H1 (cell line): ENCODE measurements around the gene IL20RB. TPM values are rescaled to one million over a fixed set of nuclear protein-coding genes. Genes with fewer than 3 reads are reported as not detected.

Source experiments
- CTCF ChIA-PET: fragments of 300-600 bp; sonication (Branson Sonifier 250); formaldehyde crosslinking; loops from one replicate; lab custom pipeline; 2021; ENCODE audit not compliant: partially characterized antibody; lab: Charles Lee
- POLR2A ChIA-PET: fragments of 300-600 bp; sonication (Branson Sonifier 250); formaldehyde crosslinking; loops from one replicate; lab custom pipeline; 2021; ENCODE audit warnings: inconsistent platforms; ENCODE audit not compliant: partially characterized antibody; lab: Charles Lee
- DNase-seq, 2 experiments: peaks; one replicate each; pipeline versions ENCODE4 v3.0.0 to v3.0.0-alpha.2; 2010 to 2022; ENCODE audit warnings: low spot score in 2 of 2, low read depth in 1 of 2, mixed read lengths in 1 of 2
- FAIRE-seq: peaks from 2 replicates; lab custom pipeline; 2011; peaks lifted over from hg19 to GRCh38; lab: Jason Lieb, UNC
- H2AFZ ChIP-seq: 2 replicates; pipeline ENCODE4 v1.8.1; 2012; ENCODE audit warnings: low read length, inconsistent platforms
- H2AK5ac ChIP-seq: 2 replicates; pipeline ENCODE4 v1.6.1; 2013; ENCODE audit warnings: low read depth, low read length
- H2BK120ac ChIP-seq: replicated peaks from 2 replicates; pipeline ENCODE3; 2013; ENCODE audit warnings: low read depth, low read length, inconsistent platforms
- H2BK12ac ChIP-seq: 2 replicates; pipeline ENCODE4 v1.6.1; 2013; ENCODE audit warnings: low read depth, low read length
- H2BK15ac ChIP-seq: 2 replicates; pipeline ENCODE4 v1.6.1; 2013; ENCODE audit warnings: low read length
- H2BK20ac ChIP-seq: 2 replicates; pipeline ENCODE4 v1.6.1; 2013; ENCODE audit warnings: low read length
- H2BK5ac ChIP-seq: 2 replicates; pipeline ENCODE4 v1.6.1; 2013; ENCODE audit warnings: low read depth, low read length
- H3K14ac ChIP-seq: 2 replicates; pipeline ENCODE4 v1.6.1; 2013; ENCODE audit warnings: inconsistent platforms; ENCODE audit not compliant: insufficient read length
- H3K18ac ChIP-seq: 2 replicates; pipeline ENCODE4 v1.6.1; 2013; ENCODE audit warnings: low read length; ENCODE audit errors: extremely low read depth
- H3K23ac ChIP-seq: 2 replicates; pipeline ENCODE4 v1.6.1; 2013; ENCODE audit warnings: inconsistent platforms; ENCODE audit not compliant: insufficient read length
- H3K23me2 ChIP-seq: 2 replicates; pipeline ENCODE4 v1.6.1; 2013; ENCODE audit warnings: low read depth, low read length
- H3K27ac ChIP-seq: 2 replicates; pipeline ENCODE4 v1.6.1; 2011; ENCODE audit warnings: low read depth, low read length, inconsistent platforms
- H3K27me3 ChIP-seq, 4 experiments: replicated peaks in 1 of 4; 1 replicate in 1 of 4; 2 replicates in 3 of 4; pipeline versions ENCODE4 v1.6.1 to v1.8.1; 2011 to 2013; ENCODE audit warnings: low read length in 3 of 4, mild to moderate bottlenecking in 3 of 4, inconsistent platforms in 2 of 4, mixed read lengths in 2 of 4, moderate library complexity in 1 of 4; ENCODE audit not compliant: control insufficient read depth in 3 of 4, insufficient read depth in 3 of 4; ENCODE audit errors: extremely low read depth in 1 of 4
- H3K36me3 ChIP-seq, 4 experiments: 2 replicates each; pipeline versions ENCODE4 v1.6.1 to v1.8.1; 2011 to 2013; ENCODE audit warnings: mild to moderate bottlenecking in 4 of 4, low read length in 3 of 4, moderate library complexity in 2 of 4, control low read depth in 1 of 4, inconsistent platforms in 1 of 4; ENCODE audit not compliant: insufficient read depth in 4 of 4, control insufficient read depth in 2 of 4
- H3K4ac ChIP-seq: replicated peaks from 2 replicates; pipeline ENCODE3; 2013; ENCODE audit warnings: low read length, low read depth, mixed read lengths, inconsistent platforms; ENCODE audit not compliant: insufficient read length
- H3K4me1 ChIP-seq, 4 experiments: replicated peaks in 1 of 4; 1 replicate in 1 of 4; 2 replicates in 3 of 4; pipeline versions ENCODE4 v1.6.1 to v1.8.1; 2011 to 2013; ENCODE audit warnings: low read length in 3 of 4, inconsistent platforms in 2 of 4, mixed read lengths in 1 of 4; ENCODE audit not compliant: insufficient read depth in 4 of 4, control insufficient read depth in 3 of 4
- H3K4me2 ChIP-seq, 2 experiments: 2 replicates each; pipeline versions ENCODE4 v1.6.1 to v1.8.1; 2011 to 2013; ENCODE audit warnings: low read depth in 2 of 2, low read length in 2 of 2, control low read depth in 1 of 2, inconsistent platforms in 1 of 2, mild to moderate bottlenecking in 1 of 2; ENCODE audit not compliant: insufficient read depth in 1 of 2
- H3K4me3 ChIP-seq, 4 experiments: fragments of 200-600, 300-600 bp in 1 of 4; sonication (generic), shearing (Covaris generic), sonication (Bioruptor Twin) in 1 of 4; 2 replicates each; pipeline versions ENCODE4 v1.5.1 to v1.8.1; 2011 to 2016; ENCODE audit warnings: low read length in 4 of 4, low read depth in 3 of 4, control low read depth in 2 of 4, inconsistent platforms in 2 of 4, mild to moderate bottlenecking in 2 of 4, mixed read lengths in 1 of 4, moderate library complexity in 1 of 4; ENCODE audit not compliant: insufficient read depth in 2 of 4; ENCODE audit errors: extremely low read depth in 1 of 4
- H3K56ac ChIP-seq: replicated peaks from 2 replicates; pipeline ENCODE3; 2013; ENCODE audit warnings: low read depth, mild to moderate bottlenecking, mixed read lengths, low read length, inconsistent platforms; ENCODE audit not compliant: insufficient read length
- H3K79me1 ChIP-seq: 2 replicates; pipeline ENCODE4 v1.6.1; 2013; ENCODE audit warnings: low read depth, low read length, control low read depth
- H3K79me2 ChIP-seq, 2 experiments: 2 replicates each; pipeline versions ENCODE4 v1.6.1 to v1.8.1; 2012 to 2013; ENCODE audit warnings: low read length in 2 of 2, mild to moderate bottlenecking in 2 of 2, inconsistent platforms in 1 of 2; ENCODE audit not compliant: insufficient read depth in 2 of 2, control insufficient read depth in 1 of 2
- H3K9ac ChIP-seq, 4 experiments: replicated peaks in 1 of 4; 1 replicate in 1 of 4; 2 replicates in 3 of 4; pipeline versions ENCODE4 v1.6.1 to v1.8.1; 2011 to 2013; ENCODE audit warnings: low read depth in 3 of 4, low read length in 3 of 4, control low read depth in 2 of 4, mild to moderate bottlenecking in 2 of 4, moderate library complexity in 2 of 4, inconsistent platforms in 1 of 4; ENCODE audit errors: extremely low read depth in 1 of 4
- H3K9me3 ChIP-seq, 2 experiments: 2 replicates each; pipeline versions ENCODE4 v1.6.1 to v1.8.1; 2012 to 2013; ENCODE audit warnings: mild to moderate bottlenecking in 2 of 2, moderate library complexity in 2 of 2, control low read depth in 1 of 2, inconsistent platforms in 1 of 2, low read depth in 1 of 2, low read length in 1 of 2, mixed read lengths in 1 of 2; ENCODE audit not compliant: insufficient read depth in 2 of 2
- H4K20me1 ChIP-seq, 2 experiments: replicated peaks in 1 of 2; 2 replicates each; pipeline versions ENCODE3 to v1.8.1; 2011 to 2013; ENCODE audit warnings: inconsistent platforms in 2 of 2, low read length in 2 of 2, mild to moderate bottlenecking in 1 of 2; ENCODE audit not compliant: insufficient read depth in 2 of 2, control insufficient read depth in 1 of 2
- H4K5ac ChIP-seq: 2 replicates; pipeline ENCODE4 v1.6.1; 2013; ENCODE audit warnings: low read length, low read depth, mixed read lengths, inconsistent platforms; ENCODE audit not compliant: insufficient read length
- H4K8ac ChIP-seq: 2 replicates; pipeline ENCODE4 v1.8.0; 2013; ENCODE audit warnings: mild to moderate bottlenecking, moderate library complexity, low read length, inconsistent platforms; ENCODE audit not compliant: insufficient read depth; ENCODE audit errors: extremely low read depth
- H4K91ac ChIP-seq: replicated peaks from 2 replicates; pipeline ENCODE3; 2013; ENCODE audit warnings: low read length, mixed read lengths, inconsistent platforms; ENCODE audit not compliant: insufficient read length
- CHD1 ChIP-seq: IDR thresholded peaks from 2 replicates; pipeline ENCODE4 v1.6.1; 2012; ENCODE audit warnings: low read depth, low read length, improper control_type of control experiment
- CHD2 ChIP-seq: IDR thresholded peaks from 2 replicates; pipeline ENCODE4 v1.6.1; 2012; ENCODE audit warnings: low read length, improper control_type of control experiment
- EZH2 ChIP-seq: fragments of 200-600 bp; sonication (generic); IDR thresholded peaks from 2 replicates; pipeline ENCODE4 v1.7.1; 2012; ENCODE audit warnings: low read depth, mild to moderate bottlenecking, moderate library complexity, low read length, inconsistent platforms; ENCODE audit not compliant: severe bottlenecking
- YY1 ChIP-seq: IDR thresholded peaks from 2 replicates; pipeline ENCODE4 v1.6.1; 2011; ENCODE audit warnings: low read depth, mild to moderate bottlenecking, low read length
- WGBS, 2 experiments: shearing (Covaris generic) in 1 of 2; methylation state at CpG; one replicate each; pipeline versions ENCODE4 v1.1.6 to v1.1.7; 2013 to 2015; ENCODE audit warnings: low lambda C conversion rate in 2 of 2, mixed read lengths in 2 of 2, inconsistent platforms in 1 of 2, low coverage in 1 of 2, missing lambda C conversion rate in 1 of 2; ENCODE audit not compliant: insufficient replicate concordance in 2 of 2, insufficient coverage in 1 of 2, insufficient read length in 1 of 2; ENCODE audit errors: extremely low coverage in 1 of 2, missing lambda C conversion rate in 1 of 2; 5-methylcytosine and 5-hydroxymethylcytosine counted together
- polyA plus RNA-seq, 7 experiments: library from polyadenylated mRNA; depleted of rRNA in 3 of 7; stranded (reverse) in 5 of 7; unstranded in 2 of 7; fragments of >200 nt in 5 of 7; fragments of 200-250 nt in 2 of 7; gene quantifications; 1 replicate in 5 of 7; 2 replicates in 1 of 7; 4 replicates in 1 of 7; pipeline versions ENCODE4 v1.2.1 to v1.2.3, GENCODE V29; 2011 to 2013; ENCODE audit warnings: missing spikeins in 2 of 7, mixed read lengths in 2 of 7
- total RNA-seq: library from RNA; stranded (reverse); fragmentation: NEBNext Ultra II Directional; extraction: Animal tissue kit (Norgen Biotek cat#: 25700); gene quantifications from 2 replicates; pipeline ENCODE4 v1.2.1, GENCODE V29; 2021
- TF ChIP-seq, protein P1 (sequence below): IDR thresholded peaks from 2 replicates; pipeline ENCODE4 v1.6.1; 2012; ENCODE audit warnings: inconsistent platforms

IL20RB gene
- total and polyA plus RNA-seq, 2 of the 8 experiments (the other 6 are each of a cell fraction or from before 2014, with no cell fraction given) = 1.6 to 1.8 TPM

DNA sequence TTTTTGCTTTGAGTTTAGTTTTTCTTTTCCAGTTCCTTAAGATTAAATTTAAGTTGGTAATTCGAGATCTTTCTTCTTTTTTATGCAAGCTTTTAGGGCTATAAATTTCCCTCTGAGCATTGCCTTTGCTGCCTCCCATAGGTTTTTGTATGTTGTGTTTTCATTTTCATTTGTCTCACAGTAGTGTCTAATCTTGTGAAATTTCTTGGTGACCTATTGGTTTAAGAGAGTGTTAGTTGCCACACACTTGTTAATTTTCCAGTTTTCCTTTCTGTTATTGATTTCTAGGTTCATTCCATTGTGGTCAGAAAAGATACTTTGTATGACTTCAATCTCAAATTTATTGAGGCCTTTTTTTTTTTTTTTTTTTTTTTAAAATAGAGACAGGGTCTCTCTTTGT is 18.3 kb upstream of the IL20RB start:
- Histone ChIP-seq H2BK5ac (no peak overlapping the region), H2BK20ac (no peak overlapping the region), H3K9me3 (no peaks in the 10 kb centered on the region), H3K23ac (no peak overlapping the region), H2BK12ac (no peak overlapping the region), H3K4me1 (peaks cover 0 to 12% (median 2%) of the 10 kb centered on the region in 4 experiments; a peak in 4 of 7 replicates), H4K20me1 (no peaks in the 10 kb centered on the region), H3K79me1 (peaks cover 4% of the 10 kb centered on the region; the same call in 1 of the 2 replicates), H3K36me3 (peaks cover 0 to 6% (median 0%) of the 10 kb centered on the region in 4 experiments; a peak in 2 of 8 replicates), H3K4me3 (no peak overlapping the region), H3K4me2 (no peak overlapping the region), H3K56ac (no peak overlapping the region), H3K18ac (no peak overlapping the region), H4K5ac (no peak overlapping the region), H3K27ac (no peak overlapping the region), H2BK15ac (no peak overlapping the region), H3K79me2 (peaks cover 0 to 65% of the 10 kb centered on the region in 2 experiments; a peak in 2 of 4 replicates), H4K8ac (no peak overlapping the region), H2AFZ (no peak overlapping the region), H2BK120ac (no peak overlapping the region), H3K14ac (no peak overlapping the region), H3K4ac (no peak overlapping the region), H3K27me3 (no peaks in the 10 kb centered on the region), H4K91ac (no peak overlapping the region), H3K9ac (no peak overlapping the region), H2AK5ac (no peak overlapping the region), H3K23me2 (no peaks in the 10 kb centered on the region)
- CTCF ChIA-PET = interaction anchor here (0.6 to 1.2 kb wide), 2 partner anchors 181 to 551 kb away, joined by 3 to 4 read pairs; no protein-coding TSS in a partner anchor
- TF ChIP-seq CHD2 (no peak), EZH2 (no peak), YY1 (no peak), CHD1 (no peak)
- TF ChIP-seq, protein P1, sequence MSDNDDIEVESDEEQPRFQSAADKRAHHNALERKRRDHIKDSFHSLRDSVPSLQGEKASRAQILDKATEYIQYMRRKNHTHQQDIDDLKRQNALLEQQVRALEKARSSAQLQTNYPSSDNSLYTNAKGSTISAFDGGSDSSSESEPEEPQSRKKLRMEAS = no peak
- no peak for FAIRE-seq
- POLR2A ChIA-PET = no interaction called here
- DNase-seq = no peak
- 75% methylated on average over 1 of the region's 1 CpG; no CpG with 5 or more reads in 1 of the 2 experiments for WGBS, 2 experiments
